Fibroblast of lung (primary cell): ENCODE data around the gene MBD3L2. TPM values are rescaled to one million over a fixed set of nuclear protein-coding genes. Genes with fewer than 3 reads are reported as not detected.
"Not testable (repeated sequence)": the region's sequence is repeated elsewhere in the genome, so short reads cannot be mapped to it uniquely, and the experiment has no call there.

Source experiments
- DNase-seq, 2 donors: peaks; one replicate each; pipeline versions ENCODE4 v3.0.0 to v3.0.0-alpha.2; 2010; ENCODE audit warnings: low read depth in 2 of 2
- H2AFZ ChIP-seq: 2 replicates; pipeline ENCODE4 v1.5.1; 2012; ENCODE audit warnings: low read length, control low read depth, inconsistent platforms
- H3K27ac ChIP-seq: 2 replicates; pipeline ENCODE4 v1.5.1; 2011; ENCODE audit warnings: low read length, control low read depth; ENCODE audit not compliant: insufficient read depth
- H3K27me3 ChIP-seq: 2 replicates; pipeline ENCODE4 v1.5.1; 2011; ENCODE audit warnings: mild to moderate bottlenecking, low read length; ENCODE audit not compliant: control insufficient read depth, insufficient read depth
- H3K36me3 ChIP-seq: 2 replicates; pipeline ENCODE4 v1.5.1; 2011; ENCODE audit warnings: low read length; ENCODE audit not compliant: control insufficient read depth, insufficient read depth
- H3K4me1 ChIP-seq: 2 replicates; pipeline ENCODE4 v1.5.1; 2011; ENCODE audit warnings: low read length; ENCODE audit not compliant: control insufficient read depth, insufficient read depth; ENCODE audit errors: extremely low read depth
- H3K4me2 ChIP-seq: 2 replicates; pipeline ENCODE4 v1.5.1; 2011; ENCODE audit warnings: low read length, control low read depth; ENCODE audit not compliant: insufficient read depth; ENCODE audit errors: extremely low read depth
- H3K4me3 ChIP-seq, 4 experiments: fragments of 200-600 bp in 1 of 4; sonication (generic) in 1 of 4; replicated peaks in 1 of 4; 2 replicates each; pipeline ENCODE4 v1.5.1; 2011 to 2016; ENCODE audit warnings: low read length in 4 of 4, low read depth in 3 of 4, mild to moderate bottlenecking in 3 of 4, control low read depth in 2 of 4, inconsistent platforms in 1 of 4, mixed read lengths in 1 of 4; ENCODE audit not compliant: insufficient read depth in 1 of 4; ENCODE audit errors: control extremely low read depth in 1 of 4
- H3K79me2 ChIP-seq: 2 replicates; pipeline ENCODE4 v1.5.1; 2012; ENCODE audit warnings: mild to moderate bottlenecking, low read length, inconsistent platforms; ENCODE audit not compliant: control insufficient read depth, insufficient read depth
- H3K9ac ChIP-seq: 2 replicates; pipeline ENCODE4 v1.5.1; 2011; ENCODE audit warnings: mild to moderate bottlenecking, low read length, control low read depth; ENCODE audit not compliant: insufficient read depth
- H3K9me3 ChIP-seq: 2 replicates; pipeline ENCODE4 v1.5.1; 2012; ENCODE audit warnings: low read depth, low read length; ENCODE audit not compliant: control insufficient read depth, insufficient read depth
- H4K20me1 ChIP-seq: 2 replicates; pipeline ENCODE4 v1.5.1; 2011; ENCODE audit warnings: low read length; ENCODE audit not compliant: control insufficient read depth, insufficient read depth; ENCODE audit errors: extremely low read depth
- EZH2 ChIP-seq: IDR thresholded peaks from 2 replicates; pipeline ENCODE4 v1.5.1; 2012; ENCODE audit warnings: low read length, control low read depth, mild to moderate bottlenecking; ENCODE audit errors: missing control alignments
- polyA plus RNA-seq, 2 donors: library from polyadenylated mRNA; depleted of rRNA in 1 of 2; stranded (reverse) in 1 of 2; unstranded in 1 of 2; fragments of >200 nt; gene quantifications; 2 replicates each; pipeline ENCODE4 v1.2.1, GENCODE V29; 2011 to 2012; ENCODE audit warnings: missing spikeins in 1 of 2
- total RNA-seq: library from RNA; depleted of rRNA; stranded (reverse); fragments of >200 nt; gene quantifications from 2 replicates; pipeline ENCODE4 v1.2.1, GENCODE V29; 2014
- TF ChIP-seq, protein P1 (sequence below), 2 donors: IDR thresholded peaks in 1 of 2; conservative IDR thresholded peaks in 1 of 2; 1 replicate in 1 of 2; 2 replicates in 1 of 2; pipeline ENCODE4 v1.5.1; 2011 to 2012; ENCODE audit warnings: low read length in 2 of 2, control low read depth in 1 of 2, inconsistent platforms in 1 of 2, low read depth in 1 of 2, mild to moderate bottlenecking in 1 of 2

Gene MBD3L2
- total and polyA plus RNA-seq, 2 donors (not counting 1 experiment from before 2014, with no cell fraction given): not detected

GRCh38 chr19:7063339-7063738 is 14.2 kb downstream of the MBD3L2 start:
- H3K27me3 ChIP-seq: no peaks in the 10 kb centered on the region
- no peak overlapping the region for H2AFZ ChIP-seq
- H3K9ac ChIP-seq: no peak overlapping the region
- DNase-seq: no peak
- no peaks in the 10 kb centered on the region for H3K4me1 ChIP-seq
- H3K4me3 ChIP-seq: no peak overlapping the region
- TF ChIP-seq, protein P1, sequence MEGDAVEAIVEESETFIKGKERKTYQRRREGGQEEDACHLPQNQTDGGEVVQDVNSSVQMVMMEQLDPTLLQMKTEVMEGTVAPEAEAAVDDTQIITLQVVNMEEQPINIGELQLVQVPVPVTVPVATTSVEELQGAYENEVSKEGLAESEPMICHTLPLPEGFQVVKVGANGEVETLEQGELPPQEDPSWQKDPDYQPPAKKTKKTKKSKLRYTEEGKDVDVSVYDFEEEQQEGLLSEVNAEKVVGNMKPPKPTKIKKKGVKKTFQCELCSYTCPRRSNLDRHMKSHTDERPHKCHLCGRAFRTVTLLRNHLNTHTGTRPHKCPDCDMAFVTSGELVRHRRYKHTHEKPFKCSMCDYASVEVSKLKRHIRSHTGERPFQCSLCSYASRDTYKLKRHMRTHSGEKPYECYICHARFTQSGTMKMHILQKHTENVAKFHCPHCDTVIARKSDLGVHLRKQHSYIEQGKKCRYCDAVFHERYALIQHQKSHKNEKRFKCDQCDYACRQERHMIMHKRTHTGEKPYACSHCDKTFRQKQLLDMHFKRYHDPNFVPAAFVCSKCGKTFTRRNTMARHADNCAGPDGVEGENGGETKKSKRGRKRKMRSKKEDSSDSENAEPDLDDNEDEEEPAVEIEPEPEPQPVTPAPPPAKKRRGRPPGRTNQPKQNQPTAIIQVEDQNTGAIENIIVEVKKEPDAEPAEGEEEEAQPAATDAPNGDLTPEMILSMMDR (conservative IDR thresholded peaks at IDR 0.05 in 1 of 2, IDR thresholded peaks at IDR 0.05 in 1 of 2; ENCODE audit: low read depth in 1 of 2, low read length in 2 of 2): no peak
- TF ChIP-seq EZH2: no peak
- H3K4me2 ChIP-seq: no peak overlapping the region
- H3K9me3 ChIP-seq: no peaks in the 10 kb centered on the region
- H3K79me2 ChIP-seq: no peaks in the 10 kb centered on the region
- H3K36me3 ChIP-seq: no peaks in the 10 kb centered on the region
- no peaks in the 10 kb centered on the region for H4K20me1 ChIP-seq
- no peak overlapping the region for H3K27ac ChIP-seq

DNA sequence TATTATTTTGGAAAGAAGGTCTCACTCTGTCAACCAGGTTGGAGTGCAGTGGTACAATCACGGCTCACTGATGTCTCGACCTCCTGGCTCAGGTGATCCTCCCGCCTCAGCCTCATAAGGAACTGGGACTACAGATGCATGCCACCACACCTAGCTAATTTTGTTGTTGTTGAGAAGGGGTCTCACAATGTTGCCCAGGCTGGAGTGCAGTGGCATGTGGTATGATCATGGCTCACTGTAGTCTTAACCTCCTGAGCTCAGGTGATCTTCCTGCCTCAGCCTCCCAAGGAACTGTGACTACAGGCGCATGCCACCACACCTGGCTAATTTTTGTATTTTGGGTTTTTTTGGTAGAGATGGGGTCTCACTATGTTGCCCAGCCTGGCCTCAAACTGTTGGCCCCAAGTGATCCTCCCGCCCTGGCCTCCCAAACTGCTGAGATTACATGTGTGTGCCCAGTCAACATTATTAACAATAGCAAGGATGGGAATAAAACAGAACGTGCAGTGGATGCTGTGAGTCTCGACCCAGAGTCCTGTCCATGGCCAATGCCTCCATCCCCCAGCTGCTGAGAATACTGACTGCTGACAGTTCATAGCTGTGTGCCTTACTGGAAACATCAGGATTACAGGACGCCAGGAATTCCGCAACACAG is 14.8 kb downstream of the MBD3L2 start:
- H3K4me3 ChIP-seq: no peak overlapping the region
- H3K9me3 ChIP-seq: no peaks in the 10 kb centered on the region
- H3K4me2 ChIP-seq: no peak overlapping the region
- no peaks in the 10 kb centered on the region for H3K79me2 ChIP-seq
- TF ChIP-seq, protein P1 (conservative IDR thresholded peaks at IDR 0.05 in 1 of 2, IDR thresholded peaks at IDR 0.05 in 1 of 2; ENCODE audit: low read depth in 1 of 2, low read length in 2 of 2): no peak
- no peak for TF ChIP-seq EZH2
- H2AFZ ChIP-seq: no peak overlapping the region
- no peaks in the 10 kb centered on the region for H4K20me1 ChIP-seq
- no peak overlapping the region for H3K9ac ChIP-seq
- H3K27me3 ChIP-seq: no peaks in the 10 kb centered on the region
- no peak for DNase-seq
- no peaks in the 10 kb centered on the region for H3K4me1 ChIP-seq
- no peak overlapping the region for H3K27ac ChIP-seq
- H3K36me3 ChIP-seq: no peaks in the 10 kb centered on the region

- H3K79me2 ChIP-seq, H3K4me2 ChIP-seq, H3K9ac ChIP-seq, H4K20me1 ChIP-seq, H3K4me1 ChIP-seq, H3K27me3 ChIP-seq, H3K27ac ChIP-seq, H3K9me3 ChIP-seq, H3K36me3 ChIP-seq, H3K4me3 ChIP-seq, H2AFZ ChIP-seq: not testable (repeated sequence)
- peak in 1 of 2 donors; percentile 16 for DNase-seq
- TF ChIP-seq, protein P1 (conservative IDR thresholded peaks at IDR 0.05 in 1 of 2, IDR thresholded peaks at IDR 0.05 in 1 of 2; ENCODE audit: low read depth in 1 of 2, low read length in 2 of 2): peak; percentile 23 to 24
These were observed 18.0 kb downstream of the MBD3L2 start for GRCh38 chr19:7067122-7067521.
